Measurements from ENCODE around the gene XRN1. TPM values are rescaled to one million over a fixed set of nuclear protein-coding genes. Genes with fewer than 3 reads are reported as not detected.

Gene XRN1
- total and polyA plus RNA-seq, 10 of the 15 experiments (the other 5 are each of a cell fraction or from before 2014, with no cell fraction given): 1.7 to 38.8 (median 15.5) TPM

GRCh38 chr3:142445816-142446254, 2.0 kb downstream of the XRN1 start (continued):
- TF ChIP-seq ASH2L (IDR thresholded peaks at IDR 0.05; ENCODE audit: borderline replicate concordance, low read depth): no peak
- no peak for TF ChIP-seq BCLAF1 (IDR thresholded peaks at IDR 0.05)
- no peak for TF ChIP-seq FOS (IDR thresholded peaks at IDR 0.05; ENCODE audit: borderline replicate concordance, extremely low read depth, insufficient read length)
- TF ChIP-seq NBN (IDR thresholded peaks at IDR 0.05): no peak
- TF ChIP-seq CBX5 (IDR thresholded peaks at IDR 0.05; ENCODE audit: low read depth): no peak
- no peak for TF ChIP-seq CHD1 (IDR thresholded peaks at IDR 0.05; ENCODE audit: low read depth, low read length)
- TF ChIP-seq SMAD5 (IDR thresholded peaks at IDR 0.05; ENCODE audit: low read depth): no peak
- no peak for TF ChIP-seq TCF7 (IDR thresholded peaks at IDR 0.05; ENCODE audit: borderline replicate concordance)
- no peak for TF ChIP-seq ZNF592 (IDR thresholded peaks at IDR 0.05)
- 0 out of 2 replicates have a peak, but pooled peaks have one; percentile 12 for TF ChIP-seq GABPA (IDR thresholded peaks at IDR 0.05; ENCODE audit: low read depth)
- TF ChIP-seq EZH2 (IDR thresholded peaks at IDR 0.05; ENCODE audit: borderline replicate concordance, control insufficient read depth, low read depth, low read length): no peak
- TF ChIP-seq FOXK2 (IDR thresholded peaks at IDR 0.05): no peak
- no peak for TF ChIP-seq CHD4 (IDR thresholded peaks at IDR 0.05)
- TF ChIP-seq POU2F2 (IDR thresholded peaks at IDR 0.05; ENCODE audit: borderline replicate concordance, low read depth, low read length): no peak
- no peak for TF ChIP-seq HDAC2 (IDR thresholded peaks at IDR 0.05)
- TF ChIP-seq ATF7 (IDR thresholded peaks at IDR 0.05; ENCODE audit: low read depth): peak; percentile 61
- TF ChIP-seq POLR2A (IDR thresholded peaks at IDR 0.05; ENCODE audit: low read depth, low read length): no peak
- TF ChIP-seq SUPT20H (IDR thresholded peaks at IDR 0.05; ENCODE audit: borderline replicate concordance, control insufficient read depth, low read depth, low read length): no peak
- TF ChIP-seq RELA (IDR thresholded peaks at IDR 0.05; ENCODE audit: borderline replicate concordance, partially characterized antibody): no peak
- no peak for TF ChIP-seq HDAC6 (IDR thresholded peaks at IDR 0.05; ENCODE audit: unreplicated experiment)
- TF ChIP-seq SMAD1 (IDR thresholded peaks at IDR 0.05; ENCODE audit: low read depth, partially characterized antibody): peak; percentile 19
- TF ChIP-seq CHD2 (IDR thresholded peaks at IDR 0.05; ENCODE audit: borderline replicate concordance, low read depth, low read length): no peak
- no peak for TF ChIP-seq ZBTB11 (CRISPR knock-in tag; IDR thresholded peaks at IDR 0.05)
- TF ChIP-seq RBBP5 (conservative IDR thresholded peaks at IDR 0.05): no peak
